Thymus (tissue), 11 donors: ENCODE results near the gene RAPGEF4. TPM values are rescaled to one million over a fixed set of nuclear protein-coding genes. Genes with fewer than 3 reads are reported as not detected.
A peak's percentile ranks its signal among the peaks of the same experiment; 100 is the strongest.

ENCODE experiments used
- DNase-seq, 9 donors: peaks; one replicate each; pipeline ENCODE4 v3.0.0-alpha.2; 2013; ENCODE audit warnings: low spot score in 9 of 9, low read depth in 6 of 9, missing footprints in 1 of 9
- H3K27ac ChIP-seq, 2 donors: one replicate each; pipeline ENCODE4 v1.5.1; 2013; ENCODE audit warnings: control low read depth in 1 of 2, low read depth in 1 of 2, low read length in 1 of 2, mild to moderate bottlenecking in 1 of 2, moderate library complexity in 1 of 2
- H3K27me3 ChIP-seq, 2 donors: one replicate each; pipeline ENCODE4 v1.5.1; 2013; ENCODE audit warnings: low read length in 1 of 2; ENCODE audit not compliant: control insufficient read depth in 2 of 2, insufficient read depth in 1 of 2
- H3K36me3 ChIP-seq, 2 donors: one replicate each; pipeline ENCODE4 v1.5.1; 2013; ENCODE audit warnings: low read length in 1 of 2, mild to moderate bottlenecking in 1 of 2, moderate library complexity in 1 of 2; ENCODE audit not compliant: control insufficient read depth in 2 of 2, insufficient read depth in 2 of 2
- H3K4me1 ChIP-seq, 2 donors: one replicate each; pipeline ENCODE4 v1.5.1; 2013; ENCODE audit warnings: low read length in 2 of 2; ENCODE audit not compliant: control insufficient read depth in 2 of 2, insufficient read depth in 2 of 2
- H3K4me3 ChIP-seq, 2 donors: one replicate each; pipeline ENCODE4 v1.5.1; 2013; ENCODE audit warnings: low read length in 2 of 2, control low read depth in 1 of 2, mild to moderate bottlenecking in 1 of 2
- H3K9me3 ChIP-seq, 2 donors: one replicate each; pipeline ENCODE4 v1.5.1; 2013; ENCODE audit warnings: low read length in 1 of 2, mild to moderate bottlenecking in 1 of 2; ENCODE audit not compliant: control insufficient read depth in 2 of 2, insufficient read depth in 1 of 2
- WGBS: extraction: QIAGEN DNeasy Blood & Tissue Kit; methylation state at CpG from one replicate; pipeline ENCODE4 v1.1.7; 2013; 5-methylcytosine and 5-hydroxymethylcytosine counted together
- polyA plus RNA-seq: library from polyadenylated mRNA; stranded (reverse); fragments of 200-250 nt; gene quantifications from one replicate; pipeline ENCODE4 v1.2.3, GENCODE V29; 2013
- total RNA-seq: library from RNA; stranded (reverse); fragments of 120-200 nt; gene quantifications from one replicate; pipeline ENCODE4 v1.2.4, GENCODE V29; 2013
- donor health status: healthy.

Gene RAPGEF4
- total and polyA plus RNA-seq, 2 donors: 2.0 to 3.6 TPM

GRCh38 chr2:172957734-172958133 is 222.1 kb downstream of the RAPGEF4 start:
- no peak for DNase-seq
- H3K4me3 ChIP-seq: no peak overlapping the region
- H3K9me3 ChIP-seq: no peaks in the 10 kb centered on the region
- no peaks in the 10 kb centered on the region for H3K36me3 ChIP-seq
- H3K27ac ChIP-seq: no peak overlapping the region
- peaks cover 6 to 9% of the 10 kb centered on the region in 2 donors for H3K4me1 ChIP-seq
- H3K27me3 ChIP-seq: no peaks in the 10 kb centered on the region

GRCh38 chr2:172962082-172962481 is 226.4 kb downstream of the RAPGEF4 start:
- Histone ChIP-seq H3K27me3 (no peaks in the 10 kb centered on the region), H3K9me3 (no peaks in the 10 kb centered on the region), H3K36me3 (no peaks in the 10 kb centered on the region), H3K4me3 (no peak overlapping the region), H3K4me1 (peaks cover 8 to 16% of the 10 kb centered on the region in 2 donors), H3K27ac (no peak overlapping the region)
- no peak for DNase-seq
- WGBS: 95% methylated on average over 1 of the region's 1 CpG

- peaks cover 8 to 18% of the 10 kb centered on the region in 2 donors for H3K4me1 ChIP-seq
- no peaks in the 10 kb centered on the region for H3K36me3 ChIP-seq
- DNase-seq: no peak
- no peak overlapping the region for H3K27ac ChIP-seq
- no peak overlapping the region for H3K4me3 ChIP-seq
- no peaks in the 10 kb centered on the region for H3K27me3 ChIP-seq
- H3K9me3 ChIP-seq: no peaks in the 10 kb centered on the region
- WGBS: 74% methylated on average over 2 of the region's 2 CpGs
These were observed 227.2 kb downstream of the RAPGEF4 start for GRCh38 chr2:172962824-172963223.

- no peak overlapping the region for H3K27ac ChIP-seq
- DNase-seq: no peak
- H3K9me3 ChIP-seq: no peaks in the 10 kb centered on the region
- H3K36me3 ChIP-seq: no peaks in the 10 kb centered on the region
- peaks cover 24 to 36% of the 10 kb centered on the region in 2 donors for H3K4me1 ChIP-seq
- 95% methylated on average over 3 of the region's 3 CpGs for WGBS
- no peaks in the 10 kb centered on the region for H3K27me3 ChIP-seq
- H3K4me3 ChIP-seq: no peak overlapping the region
These were observed 229.0 kb downstream of the RAPGEF4 start for GRCh38 chr2:172964511-172965139.

GRCh38 chr2:172965433-172966212 is 230.0 kb downstream of the RAPGEF4 start:
- 96% methylated on average over 8 of the region's 8 CpGs for WGBS
- Histone ChIP-seq H3K4me3 (no peak overlapping the region), H3K4me1 (peaks cover 31 to 44% of the 10 kb centered on the region in 2 donors), H3K36me3 (no peaks in the 10 kb centered on the region), H3K9me3 (no peaks in the 10 kb centered on the region), H3K27ac (no peak overlapping the region), H3K27me3 (no peaks in the 10 kb centered on the region)
- no peak for DNase-seq

- Histone ChIP-seq H3K9me3 (no peaks in the 10 kb centered on the region), H3K27ac (peak overlapping the region in 1 of 2 donors; percentile 64), H3K36me3 (no peaks in the 10 kb centered on the region), H3K4me1 (peaks cover 45 to 61% of the 10 kb centered on the region in 2 donors), H3K4me3 (no peak overlapping the region), H3K27me3 (no peaks in the 10 kb centered on the region)
- 97% methylated on average over 16 of the region's 16 CpGs for WGBS
- no peak for DNase-seq
These were observed 231.7 kb downstream of the RAPGEF4 start for GRCh38 chr2:172967036-172967982.

GRCh38 chr2:172968061-172968469 is 232.4 kb downstream of the RAPGEF4 start:
- Histone ChIP-seq H3K36me3 (no peaks in the 10 kb centered on the region), H3K27me3 (no peaks in the 10 kb centered on the region), H3K4me1 (peaks cover 48 to 66% of the 10 kb centered on the region in 2 donors), H3K4me3 (no peak overlapping the region), H3K9me3 (no peaks in the 10 kb centered on the region), H3K27ac (peak overlapping the region; percentile 88 to 100)
- no peak for DNase-seq
- 95% methylated on average over 7 of the region's 7 CpGs for WGBS

GRCh38 chr2:172969166-172969565 is 233.5 kb downstream of the RAPGEF4 start:
- no peaks in the 10 kb centered on the region for H3K9me3 ChIP-seq
- H3K4me1 ChIP-seq: peaks cover 50 to 70% of the 10 kb centered on the region in 2 donors
- no peaks in the 10 kb centered on the region for H3K27me3 ChIP-seq
- no peak overlapping the region for H3K4me3 ChIP-seq
- no peak for DNase-seq
- H3K36me3 ChIP-seq: no peaks in the 10 kb centered on the region
- WGBS: 91% methylated on average over 1 of the region's 1 CpG
- peak overlapping the region; percentile 97 to 100 for H3K27ac ChIP-seq
